Effector memory CD8-positive, alpha-beta T cell (primary cell): Measurements from ENCODE around the gene THSD8.

Experiments used
- ATAC-seq: fragments of 150-1000 bp; cut with Tn5 transposase; replicated peaks from 2 replicates; pipeline ENCODE4 v1.10.0; 2021; ENCODE audit warnings: mild to moderate bottlenecking, moderate library complexity
- DNase-seq, 3 experiments: peaks; one replicate each; pipeline ENCODE4 v3.0.0; 2021
- H3K27ac Mint-ChIP-seq, 2 donors: one replicate each; pipeline ENCODE4 v1.8.0; 2022; ENCODE audit warnings: mild to moderate bottlenecking in 2 of 2, mixed read lengths in 2 of 2, moderate library complexity in 2 of 2
- H3K27me3 Mint-ChIP-seq, 2 donors: one replicate each; pipeline ENCODE4 v1.8.0; 2022; ENCODE audit warnings: mixed read lengths in 2 of 2
- H3K36me3 Mint-ChIP-seq: one replicate; pipeline ENCODE4 v1.8.0; 2022; ENCODE audit warnings: mild to moderate bottlenecking, moderate library complexity, mixed read lengths; ENCODE audit not compliant: insufficient read depth
- H3K4me1 Mint-ChIP-seq, 2 donors: one replicate each; pipeline ENCODE4 v1.8.0; 2022; ENCODE audit warnings: low read depth in 2 of 2, mixed read lengths in 2 of 2
- H3K4me3 Mint-ChIP-seq, 2 donors: one replicate each; pipeline ENCODE4 v1.8.0; 2022; ENCODE audit warnings: mild to moderate bottlenecking in 2 of 2, mixed read lengths in 2 of 2, moderate library complexity in 2 of 2
- H3K9me3 Mint-ChIP-seq, 2 donors: one replicate each; pipeline ENCODE4 v1.8.0; 2022; ENCODE audit warnings: mixed read lengths in 2 of 2

The THSD8 gene

DNA sequence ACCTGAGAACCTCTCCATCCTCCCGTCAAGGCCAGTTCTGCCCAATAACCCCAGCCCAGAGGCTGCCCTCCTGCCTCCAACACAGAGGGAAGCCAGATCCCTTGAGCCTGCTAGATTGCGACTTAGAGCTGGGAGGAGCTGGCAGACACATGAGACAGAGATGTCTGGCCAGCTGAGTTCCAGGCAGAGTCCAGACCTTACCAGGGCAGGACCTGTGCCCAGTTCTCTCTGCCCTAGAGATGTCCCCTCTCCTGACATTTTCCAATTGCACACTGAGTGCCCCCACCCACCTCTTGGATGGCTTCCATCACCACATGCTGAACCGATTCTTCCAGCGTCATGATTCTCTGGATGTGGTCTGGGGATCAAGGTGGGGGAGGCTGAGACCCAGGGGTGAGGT lies 29.5 kb upstream of the THSD8 start:
- H3K36me3 Mint-ChIP-seq, result peaks cover 7% of the 10 kb centered on the region
- no peak overlapping the region for H3K27ac Mint-ChIP-seq
- peaks cover 4 to 5% of the 10 kb centered on the region in 2 donors for H3K4me1 Mint-ChIP-seq
- no peaks in the 10 kb centered on the region for H3K27me3 Mint-ChIP-seq
- DNase-seq (no peak), ATAC-seq (no peak)
- H3K9me3 Mint-ChIP-seq, result no peaks in the 10 kb centered on the region
- H3K4me3 Mint-ChIP-seq, result no peak overlapping the region

DNA sequence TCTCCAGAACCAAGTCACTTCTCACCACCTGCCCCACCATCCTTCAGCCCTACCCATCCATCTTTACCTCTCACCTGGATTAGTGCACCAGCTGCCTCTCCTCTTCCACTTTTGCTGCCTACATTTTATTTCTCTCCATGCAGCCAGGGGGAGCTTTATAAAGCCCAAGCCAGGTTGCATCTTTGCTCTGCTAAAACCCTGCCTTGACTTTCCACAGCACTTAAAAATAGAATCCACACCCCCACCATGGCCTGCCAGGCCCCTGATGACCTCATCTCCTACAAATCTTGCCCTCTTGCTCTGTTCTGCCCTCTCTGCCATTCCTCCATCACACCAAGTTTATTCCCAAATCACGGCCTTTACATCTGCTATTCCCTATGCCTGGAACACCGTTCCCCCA lies 28.3 kb upstream of the THSD8 start:
- H3K36me3 Mint-ChIP-seq, result peaks cover 10% of the 10 kb centered on the region
- H3K4me3 Mint-ChIP-seq, result peak overlapping the region in 1 of 2 donors; percentile 32
- no peak for ATAC-seq
- H3K27ac Mint-ChIP-seq, result no peak overlapping the region
- no peak for DNase-seq
- peaks cover 10 to 12% of the 10 kb centered on the region in 2 donors for H3K4me1 Mint-ChIP-seq
- H3K9me3 Mint-ChIP-seq, result no peaks in the 10 kb centered on the region
- no peaks in the 10 kb centered on the region for H3K27me3 Mint-ChIP-seq

DNA sequence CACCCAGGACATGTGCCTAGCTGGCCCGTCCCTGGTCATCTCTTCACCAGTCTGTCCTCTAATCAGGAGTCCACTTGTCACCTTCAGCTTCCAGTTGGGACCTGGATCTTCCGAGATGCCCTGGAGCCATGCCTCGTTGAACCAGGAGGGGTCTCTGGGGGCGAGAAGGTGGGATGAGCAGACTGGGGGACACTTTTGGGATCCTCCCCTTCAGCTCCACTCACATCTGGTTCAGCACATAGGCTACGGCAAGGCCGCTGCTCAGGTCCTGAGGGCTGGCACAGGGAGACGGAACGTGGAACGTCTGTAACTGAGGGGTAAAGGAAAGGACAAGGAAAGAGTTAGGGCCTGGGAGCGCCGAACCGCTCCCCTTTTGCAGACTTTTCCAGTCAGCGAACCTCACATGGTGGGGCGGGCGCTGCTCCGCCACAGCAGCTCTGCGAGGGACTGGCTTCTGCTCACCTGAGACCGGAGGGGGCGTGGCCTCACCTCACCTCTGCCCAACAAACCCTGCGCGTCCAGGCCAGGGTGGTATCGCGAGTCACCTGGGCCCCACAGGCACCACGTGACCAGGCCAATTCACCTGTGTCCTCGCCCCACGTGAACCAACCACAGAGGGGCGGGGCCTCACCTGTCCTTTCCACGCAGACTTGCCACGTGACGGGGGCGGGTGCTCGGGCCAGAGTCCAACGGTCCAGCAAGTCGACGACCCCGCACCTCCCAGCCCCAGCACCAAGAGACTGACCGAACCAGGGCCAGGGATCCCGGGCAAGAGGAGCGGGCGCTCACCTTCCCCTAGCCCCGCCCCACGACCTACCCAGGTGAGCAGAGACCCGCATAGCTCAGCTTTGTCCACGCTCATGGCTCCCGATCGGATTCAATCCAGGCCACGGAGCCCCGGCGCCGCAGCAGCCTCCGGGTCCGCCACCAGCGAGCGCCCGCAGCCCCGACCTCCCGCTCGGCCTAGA lies 27.0 kb upstream of the THSD8 start, which contains the start of gene HOOK2:
Gene HOOK2 (minus strand): TSS at position 965 of the 968 bp plus-strand sequence. CDS start 103 bp downstream, at position 862.
- no peak for ATAC-seq

DNA sequence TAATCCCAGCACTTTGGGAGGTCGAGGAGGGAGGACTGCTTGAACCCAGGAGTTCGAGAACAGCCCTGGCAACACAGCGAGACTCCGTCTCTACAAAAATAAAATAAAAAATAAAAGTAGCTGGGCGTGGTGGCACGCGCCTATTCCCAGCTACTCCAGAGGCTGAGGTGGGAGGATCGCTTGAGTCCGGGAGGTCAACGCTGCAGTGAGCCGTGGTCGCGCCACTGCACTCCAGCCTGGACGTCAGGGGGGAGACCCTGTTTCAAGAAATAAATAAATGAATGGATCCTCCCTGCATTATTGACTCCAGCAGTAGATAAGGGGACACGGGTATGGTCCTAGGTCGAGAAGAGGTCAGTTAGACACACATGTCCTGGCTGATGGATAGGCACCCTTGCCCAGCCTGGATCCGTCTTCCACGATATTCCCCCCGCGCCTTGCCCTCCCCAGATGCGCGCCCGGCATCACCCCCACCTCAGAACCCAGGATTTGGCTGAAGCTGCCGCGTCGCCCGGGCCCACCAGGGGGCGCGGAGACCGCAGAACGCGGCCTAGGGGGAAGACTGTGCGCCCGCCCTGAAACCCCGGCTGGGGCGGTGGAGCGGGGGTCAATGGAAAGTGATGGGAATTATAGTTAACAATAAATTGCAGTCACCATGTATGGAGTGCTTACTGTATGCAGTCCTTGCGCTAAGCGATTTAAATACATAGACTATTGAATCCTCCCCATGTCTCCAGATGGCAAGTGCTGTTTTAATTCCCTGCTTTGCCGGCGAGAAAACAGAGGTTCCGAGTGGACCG lies 24.5 kb upstream of the THSD8 start:
- peak; percentile 11 for ATAC-seq

More for the DNA sequence above, 27.0 kb upstream of the THSD8 start, which contains the start of gene HOOK2:
- Mint-ChIP-seq H3K27me3 (no peaks in the 10 kb centered on the region), H3K9me3 (no peaks in the 10 kb centered on the region), H3K4me1 (peaks cover 10 to 16% of the 10 kb centered on the region in 2 donors), H3K27ac (peak within 1 kb of the TSS in 1 of 2 donors; percentile 76), H3K36me3 (peaks cover 6% of the 10 kb centered on the region), H3K4me3 (peak within 1 kb of the TSS; percentile 73 to 78)
- DNase-seq, result peak in 1 of 3 experiments; percentile 23

DNA sequence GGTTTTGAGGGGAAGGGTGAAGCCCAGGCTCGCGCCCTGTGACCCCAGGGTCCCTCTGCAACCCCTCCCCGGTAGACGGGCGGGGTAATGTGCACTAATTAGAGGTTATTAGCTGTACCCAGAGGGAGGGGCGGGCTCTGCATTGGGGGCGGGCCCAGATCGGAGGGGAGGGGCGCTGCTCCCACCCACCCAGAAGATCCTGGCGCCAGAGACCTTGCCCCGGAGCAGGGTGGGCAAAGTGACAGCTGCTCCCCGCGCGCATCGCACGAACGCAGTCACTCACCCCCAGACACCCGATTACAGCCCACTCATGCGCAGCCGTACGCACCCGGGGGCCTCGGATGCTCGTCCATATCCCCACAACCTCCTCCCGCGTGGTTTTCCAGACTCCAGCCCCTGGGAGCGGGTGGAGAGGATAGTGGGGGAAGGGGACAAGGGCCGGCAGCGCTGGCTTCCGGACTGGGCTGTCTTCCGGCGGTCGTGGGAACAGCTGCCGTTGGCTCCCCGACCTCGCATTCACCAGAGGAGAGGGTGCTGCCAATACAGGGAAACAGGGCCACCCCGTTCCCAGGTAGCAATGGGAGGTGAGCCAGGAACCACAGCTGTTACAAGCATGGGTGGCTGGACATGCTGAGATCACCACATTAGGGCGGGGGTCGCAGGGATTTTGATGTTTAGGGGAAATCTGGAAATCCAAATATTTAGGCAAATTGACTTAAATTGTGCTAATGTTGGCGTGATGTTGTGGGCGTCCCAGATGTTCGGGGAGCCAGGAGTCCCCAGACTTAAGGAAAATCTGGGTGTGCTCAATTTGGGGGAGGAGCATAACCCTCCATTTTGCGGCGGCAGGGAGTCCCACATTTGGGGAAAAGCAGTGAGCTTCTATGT lies 23.6 kb upstream of the THSD8 start:
- ATAC-seq (no peak), DNase-seq (no peak)
- H3K4me1 Mint-ChIP-seq, result peaks cover 16 to 23% of the 10 kb centered on the region in 2 donors
- peak overlapping the region; percentile 87 to 89 for H3K27ac Mint-ChIP-seq
- H3K4me3 Mint-ChIP-seq, result peak overlapping the region; percentile 84 to 88
- H3K9me3 Mint-ChIP-seq, result no peaks in the 10 kb centered on the region
- no peaks in the 10 kb centered on the region for H3K27me3 Mint-ChIP-seq
- H3K36me3 Mint-ChIP-seq, result peaks cover 12% of the 10 kb centered on the region

More for the DNA sequence above, 24.5 kb upstream of the THSD8 start:
- Mint-ChIP-seq H3K27me3 (no peaks in the 10 kb centered on the region), H3K36me3 (peaks cover 12% of the 10 kb centered on the region), H3K4me3 (peak overlapping the region; percentile 84 to 88), H3K4me1 (peaks cover 17 to 23% of the 10 kb centered on the region in 2 donors), H3K27ac (peak overlapping the region; percentile 87 to 89), H3K9me3 (no peaks in the 10 kb centered on the region)
- peak; percentile 74 to 81 (median 80) for DNase-seq

DNA sequence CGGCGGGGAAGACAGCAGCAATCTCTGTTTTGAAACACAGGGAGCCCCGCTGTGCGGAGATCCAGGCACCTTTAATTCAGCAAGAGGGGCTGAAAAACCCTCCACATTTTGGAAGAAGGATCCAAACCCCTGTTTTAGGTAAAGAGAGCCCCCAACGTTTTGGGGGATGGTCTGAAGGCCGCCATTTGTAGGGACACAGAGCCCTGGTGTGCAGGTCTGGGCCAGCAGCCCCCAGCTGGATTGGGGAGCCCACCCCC lies 23.0 kb upstream of the THSD8 start:
- no peak for ATAC-seq
- Mint-ChIP-seq H3K4me3 (peak overlapping the region; percentile 84 to 88), H3K36me3 (peaks cover 12% of the 10 kb centered on the region), H3K27ac (peak overlapping the region; percentile 87 to 89), H3K4me1 (peaks cover 15 to 26% of the 10 kb centered on the region in 2 donors), H3K9me3 (no peaks in the 10 kb centered on the region), H3K27me3 (no peaks in the 10 kb centered on the region)
- no peak for DNase-seq

DNA sequence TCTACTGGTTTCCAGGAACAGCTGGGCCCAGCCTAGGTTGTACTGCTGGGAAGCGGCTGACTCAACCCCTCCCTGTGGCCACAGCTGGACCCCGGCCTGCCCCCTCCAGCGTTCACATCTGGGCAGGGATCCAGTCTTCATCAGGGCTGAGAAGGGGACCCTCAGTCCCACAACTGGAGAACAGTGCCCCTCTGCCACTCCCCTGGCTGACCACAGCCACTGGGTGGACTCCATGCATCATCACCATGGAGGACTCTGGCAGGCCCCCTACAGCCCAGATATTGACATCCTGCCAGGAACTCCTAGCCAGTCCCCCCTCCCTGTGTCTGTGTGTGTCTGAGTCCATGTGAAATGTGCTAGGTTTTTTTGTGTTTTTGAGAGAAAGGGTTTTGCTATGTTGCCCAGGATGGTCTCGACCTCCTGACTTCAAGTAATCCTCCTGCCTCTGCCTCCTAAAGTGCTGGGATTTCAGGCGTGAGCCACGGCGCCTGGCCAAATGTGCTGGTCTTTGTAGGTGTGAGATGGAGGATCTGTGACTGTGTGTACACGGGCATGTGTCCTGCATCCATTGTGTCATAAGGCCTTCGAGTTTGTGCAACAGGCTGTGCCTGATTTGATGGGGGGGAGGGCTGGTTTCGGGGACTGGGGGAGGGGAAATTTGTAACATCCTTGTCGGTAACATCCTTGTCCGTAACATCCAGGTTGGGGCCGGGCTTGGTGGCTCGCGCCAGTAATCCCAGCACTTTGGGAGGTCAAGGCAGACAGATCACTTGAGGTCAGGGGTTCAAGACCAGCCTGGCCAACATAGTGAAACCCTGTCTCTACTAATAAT lies 22.5 kb upstream of the THSD8 start:
- ATAC-seq (no peak), DNase-seq (no peak)
- no peaks in the 10 kb centered on the region for H3K9me3 Mint-ChIP-seq
- H3K4me3 Mint-ChIP-seq, result peak overlapping the region; percentile 42 to 84
- peaks cover 12% of the 10 kb centered on the region for H3K36me3 Mint-ChIP-seq
- peaks cover 15 to 26% of the 10 kb centered on the region in 2 donors for H3K4me1 Mint-ChIP-seq
- peak overlapping the region in 1 of 2 donors; percentile 87 for H3K27ac Mint-ChIP-seq
- no peaks in the 10 kb centered on the region for H3K27me3 Mint-ChIP-seq

DNA sequence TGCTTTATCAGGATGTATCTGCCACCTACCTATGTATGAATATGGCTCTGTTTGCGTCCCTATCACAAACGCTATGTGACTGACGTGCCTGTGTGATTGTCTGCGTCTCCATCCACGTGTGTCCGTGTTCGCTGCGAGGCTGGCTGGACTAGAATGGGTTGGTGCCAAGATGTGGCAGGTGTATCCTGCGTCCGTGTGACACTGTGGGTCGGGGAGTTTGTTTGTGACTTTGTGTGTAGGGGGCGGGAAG lies 19.8 kb upstream of the THSD8 start:
- no peak for DNase-seq
- H3K4me3 Mint-ChIP-seq, result peak overlapping the region; percentile 65 to 79
- peak; percentile 72 for ATAC-seq
- peaks cover 11% of the 10 kb centered on the region for H3K36me3 Mint-ChIP-seq
- peak overlapping the region in 1 of 2 donors; percentile 88 for H3K27ac Mint-ChIP-seq
- H3K4me1 Mint-ChIP-seq, result peaks cover 15 to 24% of the 10 kb centered on the region in 2 donors
- no peaks in the 10 kb centered on the region for H3K9me3 Mint-ChIP-seq
- no peaks in the 10 kb centered on the region for H3K27me3 Mint-ChIP-seq

DNA sequence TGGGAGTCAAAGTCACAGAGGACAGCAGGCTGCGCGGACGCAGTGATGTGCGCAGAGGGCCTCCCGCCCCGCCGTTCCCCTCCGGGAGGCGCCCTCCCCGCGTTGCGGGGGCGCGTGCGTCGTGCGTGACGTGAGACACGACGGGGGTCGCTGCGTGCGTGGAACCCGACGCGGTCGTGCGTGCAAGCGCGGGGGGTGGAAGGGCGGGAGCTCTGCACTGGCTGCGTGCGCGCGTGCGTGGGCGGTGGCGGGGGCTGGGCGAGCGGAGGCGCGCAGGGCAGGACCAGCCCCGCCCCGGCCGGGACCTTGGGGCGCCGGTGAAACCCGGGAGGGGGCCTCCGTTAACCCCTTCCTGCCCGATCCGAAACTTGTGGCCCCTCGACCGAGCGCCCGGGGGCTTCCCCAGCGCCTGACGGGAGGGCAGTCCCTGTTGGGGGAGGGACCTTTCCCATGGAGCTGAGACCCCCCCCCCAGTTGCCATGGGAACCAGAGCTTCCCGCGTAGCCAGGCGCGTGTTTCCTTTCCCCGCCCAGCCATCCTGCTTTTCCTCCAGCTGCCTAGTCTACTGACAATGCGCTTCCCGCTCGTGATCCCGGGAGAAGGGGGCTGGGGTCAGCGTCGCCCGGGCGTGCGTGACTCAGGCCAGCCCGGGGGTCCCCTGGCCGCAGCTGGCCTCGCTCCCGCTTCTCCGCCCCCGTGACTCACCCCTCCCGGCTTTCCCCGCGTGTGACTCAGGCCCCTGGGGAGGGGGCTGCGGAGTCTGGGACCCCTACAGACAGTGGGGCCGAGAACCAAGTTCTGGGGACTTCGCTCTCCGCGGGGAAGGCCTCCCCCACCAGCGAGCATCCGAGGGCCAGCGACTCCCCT lies 19.2 kb upstream of the THSD8 start:
- H3K27me3 Mint-ChIP-seq, result no peaks in the 10 kb centered on the region
- no peaks in the 10 kb centered on the region for H3K9me3 Mint-ChIP-seq
- peak overlapping the region in 1 of 2 donors; percentile 88 for H3K27ac Mint-ChIP-seq
- H3K4me1 Mint-ChIP-seq, result peaks cover 15 to 22% of the 10 kb centered on the region in 2 donors
- no peak for ATAC-seq
- peak overlapping the region; percentile 65 to 79 for H3K4me3 Mint-ChIP-seq
- peaks cover 6% of the 10 kb centered on the region for H3K36me3 Mint-ChIP-seq
- peak; percentile 90 to 91 (median 91) for DNase-seq

DNA sequence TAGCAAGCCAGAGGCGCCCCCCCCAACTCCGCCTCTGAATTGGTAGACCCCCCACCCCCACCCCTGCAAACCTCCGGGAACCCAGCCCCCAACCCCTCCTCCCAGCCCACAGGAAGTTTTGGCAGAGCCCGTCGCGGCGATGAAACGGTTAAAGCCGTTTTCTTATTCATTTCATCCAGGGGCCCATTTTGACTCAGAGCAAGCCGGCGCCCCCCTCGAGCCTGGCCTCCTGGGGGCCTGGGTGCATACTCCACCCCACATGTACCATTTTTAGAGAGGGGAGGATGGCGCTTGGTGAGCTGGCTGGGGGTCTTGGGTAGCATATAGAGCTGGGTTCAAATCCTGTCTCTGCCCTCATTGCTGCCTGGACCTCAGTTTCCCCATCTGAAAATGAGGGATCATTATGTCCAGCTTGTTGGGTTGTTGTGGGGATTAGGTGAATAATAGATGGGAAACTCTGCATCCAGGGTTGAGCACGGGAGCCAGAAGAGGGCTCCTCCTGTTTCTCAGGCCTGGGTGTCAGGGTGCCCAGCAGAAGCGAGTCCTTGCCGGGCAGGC lies 18.5 kb upstream of the THSD8 start:
- Mint-ChIP-seq H3K36me3 (peaks cover 6% of the 10 kb centered on the region), H3K4me3 (peak overlapping the region; percentile 40 to 65), H3K4me1 (peaks cover 12 to 19% of the 10 kb centered on the region in 2 donors), H3K27me3 (no peaks in the 10 kb centered on the region), H3K9me3 (no peaks in the 10 kb centered on the region), H3K27ac (no peak overlapping the region)
- ATAC-seq (no peak), DNase-seq (no peak)

DNA sequence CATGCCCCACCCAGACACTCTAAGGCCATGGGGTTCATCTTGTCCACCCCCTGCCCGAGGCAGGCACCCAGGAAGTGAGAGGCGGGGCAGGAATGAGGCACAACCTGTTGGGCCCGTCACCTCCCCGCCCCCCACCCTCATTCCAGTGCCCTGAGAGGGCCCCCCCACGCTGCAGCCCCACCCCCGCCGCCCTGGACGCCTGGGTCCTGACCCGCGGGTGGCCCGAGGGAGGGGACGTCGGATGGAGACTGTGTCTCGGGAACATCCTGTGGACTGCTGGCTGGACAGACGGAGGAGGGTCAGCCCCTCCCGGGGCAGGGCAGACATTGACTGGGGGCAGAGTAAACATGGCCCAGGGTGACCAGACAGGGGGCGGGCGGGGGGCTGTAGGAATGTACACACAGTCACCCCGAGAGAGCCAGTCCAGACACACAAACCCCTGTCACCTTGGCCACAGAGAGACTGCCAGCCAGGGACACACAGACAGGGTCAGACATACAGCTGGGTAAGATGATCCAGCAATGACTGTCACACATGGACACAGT lies 17.9 kb upstream of the THSD8 start:
- H3K4me3 Mint-ChIP-seq, result peak overlapping the region; percentile 40 to 65
- DNase-seq, result no peak
- no peak for ATAC-seq
- no peaks in the 10 kb centered on the region for H3K27me3 Mint-ChIP-seq
- H3K9me3 Mint-ChIP-seq, result no peaks in the 10 kb centered on the region
- no peak overlapping the region for H3K27ac Mint-ChIP-seq
- peaks cover 12 to 16% of the 10 kb centered on the region in 2 donors for H3K4me1 Mint-ChIP-seq
- peaks cover 8% of the 10 kb centered on the region for H3K36me3 Mint-ChIP-seq
